Upper lobe of right lung (tissue), 1 donor: Measurements from ENCODE around the gene ZBED5. TPM values are rescaled to one million over a fixed set of nuclear protein-coding genes. Genes with fewer than 3 reads are reported as not detected.
"Not testable (repeated sequence)": the region's sequence is repeated elsewhere in the genome, so short reads cannot be mapped to it uniquely, and the experiment has no call there.

ENCODE experiments used
- ATAC-seq: fragments of 200-7000 bp; cut with Tn5 transposase; one replicate; pipeline ENCODE4 v1.9.1; 2020; ENCODE audit warnings: mild to moderate bottlenecking, moderate library complexity
- DNase-seq: peaks from one replicate; pipeline ENCODE4 v3.0.0-alpha.2; 2020
- H3K27ac ChIP-seq: fragments of 200-600 bp; one replicate; pipeline ENCODE4 v1.8.0; 2022
- H3K27me3 ChIP-seq: fragments of 200-600 bp; one replicate; pipeline ENCODE4 v1.8.0; 2022; ENCODE audit warnings: mild to moderate bottlenecking
- H3K36me3 ChIP-seq: fragments of 200-600 bp; one replicate; pipeline ENCODE4 v1.8.0; 2022
- H3K4me1 ChIP-seq: fragments of 200-600 bp; one replicate; pipeline ENCODE4 v1.8.0; 2022
- H3K4me3 ChIP-seq: fragments of 200-600 bp; one replicate; pipeline ENCODE4 v1.8.0; 2022; ENCODE audit warnings: mild to moderate bottlenecking
- H3K9me3 ChIP-seq: fragments of 200-600 bp; one replicate; pipeline ENCODE4 v1.8.0; 2022
- intact Hi-C: fragments of 100-400 bp; cut with DNase I; formaldehyde crosslinking; loops from one replicate; pipeline ENCODE4 v1.11.0; 2022
- total RNA-seq: library from RNA; stranded (reverse); fragmentation: NEBNext Ultra II Directional; extraction: Animal tissue kit (Norgen Biotek cat#: 25700); gene quantifications from one replicate; pipeline ENCODE4 v1.2.1, GENCODE V29; 2021
- TF ChIP-seq, protein P1 (sequence below): fragments of 200-600 bp; IDR thresholded peaks from one replicate; pipeline ENCODE4 v1.8.0; 2022; ENCODE audit warnings: antibody characterized with exemption
- donor health status: DM: no; HTN: yes; CAD: no; lungs with severe emphysema.

ZBED5 gene
- total RNA-seq, 1 donor from 2014 or later = 37.6 TPM

DNA sequence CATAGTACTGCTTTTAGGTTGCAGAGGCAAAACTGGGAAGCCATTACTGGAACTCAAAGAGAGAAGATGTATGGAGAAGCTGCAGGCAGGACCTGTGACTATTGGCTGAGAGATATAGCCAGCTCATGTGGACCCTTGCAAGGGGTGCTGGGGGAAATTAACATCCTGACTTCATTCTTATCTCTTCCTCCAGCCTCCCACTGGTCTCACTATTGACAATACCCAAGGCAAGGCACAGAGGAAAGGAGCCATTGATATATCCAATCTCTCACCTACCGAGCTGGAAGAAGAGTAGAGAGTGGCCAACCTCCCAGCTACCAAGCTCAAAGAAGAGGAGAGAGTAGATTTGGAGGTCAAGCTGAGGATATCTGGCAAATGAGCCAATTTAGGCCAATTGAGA, 36.8 kb upstream of the ZBED5 start:
- H3K9me3 ChIP-seq = no peaks in the 10 kb centered on the region
- no peak overlapping the region for H3K4me3 ChIP-seq
- intact Hi-C loops = no loop called here
- no peaks in the 10 kb centered on the region for H3K27me3 ChIP-seq
- TF ChIP-seq, protein P1, sequence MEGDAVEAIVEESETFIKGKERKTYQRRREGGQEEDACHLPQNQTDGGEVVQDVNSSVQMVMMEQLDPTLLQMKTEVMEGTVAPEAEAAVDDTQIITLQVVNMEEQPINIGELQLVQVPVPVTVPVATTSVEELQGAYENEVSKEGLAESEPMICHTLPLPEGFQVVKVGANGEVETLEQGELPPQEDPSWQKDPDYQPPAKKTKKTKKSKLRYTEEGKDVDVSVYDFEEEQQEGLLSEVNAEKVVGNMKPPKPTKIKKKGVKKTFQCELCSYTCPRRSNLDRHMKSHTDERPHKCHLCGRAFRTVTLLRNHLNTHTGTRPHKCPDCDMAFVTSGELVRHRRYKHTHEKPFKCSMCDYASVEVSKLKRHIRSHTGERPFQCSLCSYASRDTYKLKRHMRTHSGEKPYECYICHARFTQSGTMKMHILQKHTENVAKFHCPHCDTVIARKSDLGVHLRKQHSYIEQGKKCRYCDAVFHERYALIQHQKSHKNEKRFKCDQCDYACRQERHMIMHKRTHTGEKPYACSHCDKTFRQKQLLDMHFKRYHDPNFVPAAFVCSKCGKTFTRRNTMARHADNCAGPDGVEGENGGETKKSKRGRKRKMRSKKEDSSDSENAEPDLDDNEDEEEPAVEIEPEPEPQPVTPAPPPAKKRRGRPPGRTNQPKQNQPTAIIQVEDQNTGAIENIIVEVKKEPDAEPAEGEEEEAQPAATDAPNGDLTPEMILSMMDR = no peak
- peaks cover 9% of the 10 kb centered on the region for H3K4me1 ChIP-seq
- no peaks in the 10 kb centered on the region for H3K36me3 ChIP-seq
- no peak overlapping the region for H3K27ac ChIP-seq
- ATAC-seq (no peak), DNase-seq (no peak)

DNA sequence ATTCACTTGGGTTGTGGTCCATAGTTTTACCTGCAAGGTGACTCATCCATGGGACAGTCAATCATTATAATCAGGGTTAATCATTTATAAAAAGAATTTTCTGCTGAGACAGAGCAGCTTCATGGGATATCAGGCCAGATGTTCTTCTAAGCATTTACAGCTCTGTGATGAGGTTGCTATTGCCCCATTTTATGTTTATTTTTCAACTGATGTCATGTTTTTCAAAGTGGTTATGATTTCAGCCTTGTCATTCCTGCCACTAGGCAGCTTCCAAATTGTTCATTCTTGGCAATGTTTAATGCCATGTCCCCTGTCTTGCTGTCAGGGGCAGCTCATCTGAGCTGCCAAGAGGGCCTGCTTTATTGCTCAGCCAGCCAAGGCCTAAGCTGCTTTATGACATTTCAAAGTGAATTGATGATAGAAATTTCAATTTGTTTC, 35.9 kb upstream of the ZBED5 start:
- intact Hi-C loops = no loop called here
- H3K27ac ChIP-seq = no peak overlapping the region

DNA sequence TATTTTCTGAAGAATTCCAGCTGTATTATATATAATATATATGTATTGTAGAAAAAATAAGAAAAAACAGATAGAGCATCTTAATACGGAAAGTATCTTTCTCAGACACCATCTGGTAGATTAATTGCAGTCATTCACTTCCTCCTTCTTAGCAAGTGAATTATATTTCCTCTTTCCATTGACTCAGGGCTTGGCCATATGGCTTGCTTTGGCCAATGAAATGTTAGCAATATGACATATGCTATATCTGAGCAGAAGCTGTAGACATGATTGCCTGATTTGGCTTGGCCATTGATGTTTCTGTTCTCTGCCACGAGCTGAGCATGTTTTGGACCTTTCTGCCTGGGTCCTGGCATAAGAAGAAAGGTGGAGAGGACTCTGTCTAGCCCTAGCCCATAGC, 34.4 kb upstream of the ZBED5 start:
- ATAC-seq (peak; percentile 80), DNase-seq (no peak)
- H3K9me3 ChIP-seq = no peaks in the 10 kb centered on the region
- H3K27ac ChIP-seq = no peak overlapping the region
- TF ChIP-seq, protein P1 = no peak
- intact Hi-C loops = no loop called here
- no peaks in the 10 kb centered on the region for H3K27me3 ChIP-seq
- H3K4me3 ChIP-seq = no peak overlapping the region
- no peaks in the 10 kb centered on the region for H3K4me1 ChIP-seq
- H3K36me3 ChIP-seq = no peaks in the 10 kb centered on the region

More for the DNA sequence above, 35.9 kb upstream of the ZBED5 start:
- H3K36me3 ChIP-seq = no peaks in the 10 kb centered on the region
- H3K27me3 ChIP-seq = no peaks in the 10 kb centered on the region
- H3K9me3 ChIP-seq = no peaks in the 10 kb centered on the region
- no peak for DNase-seq
- ATAC-seq = peak; percentile 39
- no peaks in the 10 kb centered on the region for H3K4me1 ChIP-seq
- TF ChIP-seq, protein P1 = peak; percentile 35
- no peak overlapping the region for H3K4me3 ChIP-seq

DNA sequence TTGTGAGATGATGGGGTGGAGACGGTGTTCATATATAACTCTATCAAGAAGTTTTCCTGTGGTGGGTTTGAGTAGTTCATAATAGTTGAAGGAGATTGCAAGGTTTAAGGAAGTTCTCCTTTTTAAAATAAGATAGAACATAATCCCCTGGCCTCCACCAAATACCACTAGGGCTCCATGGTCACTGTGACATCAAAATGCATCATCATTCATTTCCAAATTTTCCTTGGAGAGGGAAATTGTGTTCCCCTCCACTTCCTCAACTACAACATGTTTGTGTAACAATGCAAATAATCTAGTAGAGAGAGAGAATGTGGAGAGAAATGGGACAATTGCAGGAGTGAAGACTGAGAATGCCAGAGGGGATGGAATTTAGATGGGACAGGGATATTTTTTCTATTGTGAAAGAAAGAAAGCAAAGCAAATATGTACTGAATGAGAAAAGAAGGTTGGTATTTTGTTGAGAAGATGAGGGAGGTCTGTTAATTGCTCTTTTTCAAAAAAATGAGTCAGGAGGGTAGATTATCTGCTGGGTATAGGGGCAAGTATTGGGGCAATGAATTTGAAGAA, 33.4 kb upstream of the ZBED5 start:
- TF ChIP-seq, protein P1 = no peak
- Histone ChIP-seq H3K36me3 (no peaks in the 10 kb centered on the region), H3K27me3 (no peaks in the 10 kb centered on the region), H3K4me3 (no peak overlapping the region), H3K9me3 (no peaks in the 10 kb centered on the region), H3K27ac (no peak overlapping the region), H3K4me1 (no peaks in the 10 kb centered on the region)
- ATAC-seq = no peak
- DNase-seq = no peak
- intact Hi-C loops = no loop called here

DNA sequence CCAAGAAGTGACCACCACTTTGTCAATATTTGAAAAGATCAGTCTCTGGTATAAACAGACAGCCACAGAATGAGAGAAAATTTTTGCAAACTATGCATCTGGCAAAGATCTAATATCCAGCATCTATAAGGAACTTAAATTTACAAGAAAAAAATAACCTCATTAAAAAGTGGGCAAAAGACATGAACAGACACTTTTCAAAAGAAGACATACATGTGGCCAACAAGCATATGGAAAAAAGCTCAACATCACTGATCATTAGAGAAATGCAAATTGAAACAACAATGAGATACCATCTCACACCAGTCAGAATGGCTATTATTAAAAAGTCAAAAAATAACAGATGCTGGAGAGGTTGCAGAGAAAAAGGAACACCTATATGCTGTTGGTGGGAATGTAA, 32.2 kb upstream of the ZBED5 start:
- DNase-seq, intact Hi-C loops: not testable (repeated sequence)

DNA sequence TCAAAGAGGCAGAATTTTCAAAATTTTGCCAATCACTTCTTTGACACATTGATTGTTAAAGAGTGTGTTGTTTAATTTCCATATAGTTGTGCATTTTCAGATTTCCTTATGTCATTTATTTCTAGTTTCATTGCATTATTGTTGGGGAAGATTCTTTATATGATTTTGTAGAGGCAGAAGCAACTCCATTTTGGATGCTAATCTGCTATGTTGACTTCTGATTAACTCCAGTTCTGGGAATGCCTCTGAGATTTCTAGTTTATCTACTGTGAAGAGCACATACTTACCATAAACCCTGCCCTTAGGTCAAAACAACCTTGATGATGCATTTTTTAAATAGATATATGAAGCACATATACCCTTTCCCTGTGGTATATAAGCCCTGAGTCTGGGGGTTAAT, 29.5 kb upstream of the ZBED5 start:
- H3K9me3 ChIP-seq = no peaks in the 10 kb centered on the region
- H3K27me3 ChIP-seq = no peaks in the 10 kb centered on the region
- no peak overlapping the region for H3K4me3 ChIP-seq
- TF ChIP-seq, protein P1 = no peak
- peaks cover 5% of the 10 kb centered on the region for H3K4me1 ChIP-seq
- H3K36me3 ChIP-seq = no peaks in the 10 kb centered on the region
- DNase-seq (no peak), ATAC-seq (no peak)
- H3K27ac ChIP-seq = no peak overlapping the region
- intact Hi-C loops = no loop called here

More for the DNA sequence above, 32.2 kb upstream of the ZBED5 start:
- not testable (repeated sequence) for H3K27ac ChIP-seq, ATAC-seq, H3K27me3 ChIP-seq, H3K36me3 ChIP-seq, H3K4me1 ChIP-seq, H3K9me3 ChIP-seq, H3K4me3 ChIP-seq
